IMR-90 (cell line): Measurements from ENCODE around the gene TLR9. TPM values are rescaled to one million over a fixed set of nuclear protein-coding genes. Genes with fewer than 3 reads are reported as not detected.

ENCODE experiments used
- ATAC-seq: fragments of 200-7000 bp; cut with Tn5 transposase; 2 replicates; pipeline ENCODE4 v1.9.1; 2020; ENCODE audit warnings: low read depth, mild to moderate bottlenecking, moderate library complexity
- BruUV-seq: library from RNA; stranded (reverse); fragments of 400-500 nt; replicated peaks from 2 replicates; lab custom pipeline; 2021; lab: Mats Ljungman, UMichigan
- CTCF ChIA-PET: fragments of 300-600 bp; formaldehyde crosslinking; extraction: SDS; loops from one replicate; lab custom pipeline; 2021; ENCODE audit warnings: antibody characterized with exemption; lab: Yijun Ruan, JAX
- POLR2A ChIA-PET: fragments of 300-600 bp; sonication (Branson Sonifier 250); formaldehyde crosslinking; loops from one replicate; lab custom pipeline; 2022; ENCODE audit warnings: antibody characterized with exemption; ENCODE audit not compliant: unreplicated experiment; lab: Charles Lee
- DNase-seq: peaks from one replicate; pipeline ENCODE4 v3.0.0; 2013
- H2AFZ ChIP-seq: replicated peaks from 2 replicates; pipeline ENCODE3; 2013; ENCODE audit warnings: low read length, mild to moderate bottlenecking; ENCODE audit not compliant: poor library complexity
- H2AK5ac ChIP-seq: 2 replicates; pipeline ENCODE4 v1.6.1; 2013; ENCODE audit warnings: low read depth, low read length, inconsistent platforms
- H2AK9ac ChIP-seq: replicated peaks from 2 replicates; pipeline ENCODE3; 2013; ENCODE audit warnings: mild to moderate bottlenecking, low read depth, low read length, moderate library complexity; ENCODE audit not compliant: poor library complexity
- H2BK120ac ChIP-seq: 2 replicates; pipeline ENCODE4 v1.6.1; 2013; ENCODE audit warnings: low read depth, low read length, inconsistent platforms
- H2BK15ac ChIP-seq: 3 replicates; pipeline ENCODE4 v1.6.1; 2013; ENCODE audit warnings: low read depth, low read length, inconsistent platforms
- H2BK20ac ChIP-seq: 2 replicates; pipeline ENCODE4 v1.6.1; 2013; ENCODE audit warnings: low read depth, mild to moderate bottlenecking, inconsistent platforms, low read length, moderate library complexity
- H2BK5ac ChIP-seq: 2 replicates; pipeline ENCODE4 v1.6.1; 2013; ENCODE audit warnings: mild to moderate bottlenecking, low read depth, low read length, inconsistent platforms; ENCODE audit not compliant: poor library complexity, severe bottlenecking
- H3K14ac ChIP-seq: replicated peaks from 2 replicates; pipeline ENCODE4 v1.6.1; 2013; ENCODE audit warnings: low read depth, low read length, inconsistent platforms
- H3K18ac ChIP-seq: 2 replicates; pipeline ENCODE4 v1.6.1; 2013; ENCODE audit warnings: low read depth, low read length, control low read depth
- H3K23ac ChIP-seq: 2 replicates; pipeline ENCODE4 v1.6.1; 2013; ENCODE audit warnings: low read depth, low read length, inconsistent platforms
- H3K27ac ChIP-seq: 2 replicates; pipeline ENCODE4 v1.5.1; 2013; ENCODE audit warnings: mild to moderate bottlenecking, control low read depth, low read length; ENCODE audit not compliant: insufficient read depth
- H3K27me3 ChIP-seq: 2 replicates; pipeline ENCODE4 v1.6.1; 2013; ENCODE audit warnings: low read length; ENCODE audit not compliant: control insufficient read depth, insufficient read depth
- H3K36me3 ChIP-seq: 2 replicates; pipeline ENCODE4 v1.6.1; 2013; ENCODE audit warnings: low read length, mixed read lengths; ENCODE audit not compliant: control insufficient read depth, insufficient read depth
- H3K4ac ChIP-seq: 2 replicates; pipeline ENCODE4 v1.6.1; 2013; ENCODE audit warnings: low read depth, low read length, inconsistent platforms
- H3K4me1 ChIP-seq: 2 replicates; pipeline ENCODE4 v1.6.1; 2013; ENCODE audit warnings: low read length, mixed read lengths; ENCODE audit not compliant: control insufficient read depth, insufficient read depth
- H3K4me2 ChIP-seq: 2 replicates; pipeline ENCODE4 v1.6.1; 2013; ENCODE audit warnings: low read depth, mild to moderate bottlenecking, control low read depth, low read length, moderate library complexity
- H3K4me3 ChIP-seq: 2 replicates; pipeline ENCODE4 v1.5.1; 2013; ENCODE audit warnings: low read depth, mild to moderate bottlenecking, control low read depth, low read length, moderate library complexity; ENCODE audit not compliant: insufficient read depth
- H3K56ac ChIP-seq: 2 replicates; pipeline ENCODE4 v1.6.1; 2013; ENCODE audit warnings: low read length, inconsistent platforms; ENCODE audit not compliant: insufficient read depth; ENCODE audit errors: extremely low read depth
- H3K79me1 ChIP-seq, 2 experiments: 2 replicates each; pipeline ENCODE4 v1.6.1; 2013; ENCODE audit warnings: low read length in 2 of 2, inconsistent platforms in 1 of 2, low read depth in 1 of 2
- H3K9ac ChIP-seq: 2 replicates; pipeline ENCODE4 v1.6.1; 2013; ENCODE audit warnings: low read depth, low read length, control low read depth
- H3K9me1 ChIP-seq: 2 replicates; pipeline ENCODE4 v1.6.1; 2013; ENCODE audit warnings: low read length, inconsistent platforms; ENCODE audit not compliant: insufficient read depth
- H3K9me3 ChIP-seq: 2 replicates; pipeline ENCODE4 v1.6.1; 2013; ENCODE audit warnings: low read length; ENCODE audit not compliant: control insufficient read depth, insufficient read depth
- H4K20me1 ChIP-seq: 2 replicates; pipeline ENCODE4 v1.6.1; 2013; ENCODE audit warnings: low read length, inconsistent platforms; ENCODE audit not compliant: insufficient read depth
- H4K5ac ChIP-seq: 2 replicates; pipeline ENCODE4 v1.6.1; 2013; ENCODE audit warnings: mild to moderate bottlenecking, low read depth, low read length, control low read depth
- H4K8ac ChIP-seq, 2 experiments: 2 replicates each; pipeline ENCODE4 v1.6.1; 2013; ENCODE audit warnings: low read depth in 2 of 2, low read length in 2 of 2, control low read depth in 1 of 2, inconsistent platforms in 1 of 2
- H4K91ac ChIP-seq: 2 replicates; pipeline ENCODE4 v1.6.1; 2013; ENCODE audit warnings: low read depth, low read length, inconsistent platforms; ENCODE audit not compliant: insufficient read depth
- BHLHE40 ChIP-seq: fragments of 150-350 bp; IDR thresholded peaks from 2 replicates; pipeline ENCODE4 v1.6.1; 2016; ENCODE audit warnings: mild to moderate bottlenecking, low read depth, low read length
- CEBPB ChIP-seq: IDR thresholded peaks from 2 replicates; pipeline ENCODE4 v1.6.1; 2012; ENCODE audit warnings: low read depth, low read length, improper control_type of control experiment
- CHD1 ChIP-seq: IDR thresholded peaks from 2 replicates; pipeline ENCODE4 v1.6.1; 2012; ENCODE audit warnings: low read depth, low read length, improper control_type of control experiment
- FOS ChIP-seq: fragments of 150-350 bp; IDR thresholded peaks from 2 replicates; pipeline ENCODE4 v1.6.1; 2016; ENCODE audit warnings: low read depth, low read length
- MAFK ChIP-seq: IDR thresholded peaks from 2 replicates; pipeline ENCODE4 v1.6.1; 2012; ENCODE audit warnings: low read depth, low read length, improper control_type of control experiment
- MAZ ChIP-seq: IDR thresholded peaks from 2 replicates; pipeline ENCODE4 v1.6.1; 2012; ENCODE audit warnings: low read depth, mild to moderate bottlenecking, low read length, improper control_type of control experiment, moderate library complexity, borderline replicate concordance
- MXI1 ChIP-seq: IDR thresholded peaks from 2 replicates; pipeline ENCODE4 v1.6.1; 2012; ENCODE audit warnings: low read depth, mild to moderate bottlenecking, low read length, moderate library complexity, borderline replicate concordance
- NFE2L2 ChIP-seq: fragments of 150-350 bp; IDR thresholded peaks from 2 replicates; pipeline ENCODE4 v1.6.1; 2016; ENCODE audit warnings: low read depth, mild to moderate bottlenecking, low read length
- POLR2A ChIP-seq: IDR thresholded peaks from 2 replicates; pipeline ENCODE4 v1.6.1; 2012; ENCODE audit warnings: mild to moderate bottlenecking, low read depth, low read length
- RAD21 ChIP-seq: IDR thresholded peaks from 2 replicates; pipeline ENCODE4 v1.6.1; 2012; ENCODE audit warnings: low read length, improper control_type of control experiment
- RCOR1 ChIP-seq: IDR thresholded peaks from 2 replicates; pipeline ENCODE4 v1.6.1; 2012; ENCODE audit warnings: mild to moderate bottlenecking, low read length, improper control_type of control experiment; ENCODE audit not compliant: insufficient replicate concordance
- SMC3 ChIP-seq: fragments of 150-350 bp; IDR thresholded peaks from 2 replicates; pipeline ENCODE4 v1.6.1; 2016; ENCODE audit warnings: low read depth, mild to moderate bottlenecking, antibody characterized with exemption, low read length, moderate library complexity
- WGBS, 2 experiments: methylation state at CpG; one replicate each; pipeline versions ENCODE4 v1.1.5 to v1.1.7; 2013; ENCODE audit warnings: missing lambda C conversion rate in 2 of 2; ENCODE audit not compliant: insufficient read length in 1 of 2; ENCODE audit errors: extremely low coverage in 2 of 2; 5-methylcytosine and 5-hydroxymethylcytosine counted together
- dilution Hi-C: fragments of 300-500 bp; cut with HindIII; formaldehyde crosslinking; loops from one replicate; pipeline ENCODE4 v1.14.3; 2018; ENCODE audit warnings: low sequenced_read_pairs; ENCODE audit not compliant: unreplicated experiment
- in situ Hi-C: fragments of 300-500 bp; cut with MboI; formaldehyde crosslinking; loops from 3 replicates; pipeline ENCODE4 v1.14.3; 2019; ENCODE audit warnings: low sequenced_read_pairs, inconsistent platforms, mixed read lengths
- intact Hi-C: fragments of 100-400 bp; cut with micrococcal nuclease; formaldehyde crosslinking; loops from 2 replicates; pipeline ENCODE4 v1.10.0; 2022
- polyA plus RNA-seq, 3 experiments: library from polyadenylated mRNA; depleted of rRNA; stranded (reverse); fragments of >200 nt; gene quantifications; 2 replicates each; pipeline ENCODE4 v1.2.3, GENCODE V29; 2012; ENCODE audit warnings: low replicate concordance in 1 of 3
- total RNA-seq: library from RNA; depleted of rRNA; stranded (reverse); fragments of >200 nt; gene quantifications from 2 replicates; pipeline ENCODE4 v1.2.3, GENCODE V29; 2012
- TF ChIP-seq, protein P1 (sequence below): fragments of 150-350 bp; IDR thresholded peaks from 2 replicates; pipeline ENCODE4 v1.6.1; 2017; ENCODE audit warnings: mild to moderate bottlenecking, antibody characterized with exemption, low read length, low read depth
- TF ChIP-seq, protein P2 (sequence below): fragments of 150-350 bp; IDR thresholded peaks from 2 replicates; pipeline ENCODE4 v1.6.1; 2016; ENCODE audit warnings: low read depth, mild to moderate bottlenecking, low read length, moderate library complexity, borderline replicate concordance
- TF ChIP-seq, protein P3 (sequence below): conservative IDR thresholded peaks from 2 replicates; pipeline ENCODE4 v1.5.1; 2012; ENCODE audit warnings: mild to moderate bottlenecking, low read depth, low read length, improper control_type of control experiment

The TLR9 gene
- total and polyA plus RNA-seq, 2 of the 4 experiments (the other 2 are of a cell fraction), result not detected

DNA sequence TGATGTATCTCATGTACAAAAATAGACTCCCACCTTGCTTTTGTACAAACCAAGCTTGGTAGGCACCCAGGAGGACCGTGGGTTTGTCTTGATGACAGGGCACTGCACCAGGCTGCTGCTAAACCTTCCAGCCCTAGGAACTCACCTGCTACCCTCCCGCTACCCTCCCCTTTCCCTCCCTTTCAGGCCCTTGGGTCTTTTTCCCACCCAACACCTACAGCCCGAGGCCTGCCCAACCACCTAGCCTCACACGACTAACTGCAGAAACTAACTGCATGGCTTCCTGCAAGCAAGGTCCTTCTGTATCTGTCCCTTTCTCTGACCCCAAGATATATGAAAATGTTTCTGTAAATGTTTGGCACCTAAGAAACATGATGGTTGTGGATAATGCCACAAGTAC lies 31.2 kb upstream of the TLR9 start:
- H2BK15ac ChIP-seq, result no peak overlapping the region
- peaks cover 15 to 54% of the 10 kb centered on the region in 2 experiments for H3K79me1 ChIP-seq
- no peak overlapping the region for H2BK20ac ChIP-seq
- H3K23ac ChIP-seq, result no peak overlapping the region
- intact Hi-C loops (no loop called here), dilution Hi-C loops (no loop called here), in situ Hi-C loops (no loop called here)
- 0 out of 2 replicates have a peak, but pooled peaks cover 2% of the 10 kb centered on the region for H3K4me1 ChIP-seq
- no peaks in the 10 kb centered on the region for H3K27me3 ChIP-seq
- no peak overlapping the region for H2AK9ac ChIP-seq
- ChIA-PET CTCF (interaction anchor here (1.1 kb wide), 1 partner anchor 11 kb away, joined by 3 read pairs; no protein-coding TSS in a partner anchor), POLR2A (interaction anchor here (0.5 kb wide), 1 partner anchor 1993 kb away, joined by 4 read pairs; no protein-coding TSS in a partner anchor)
- H3K4me2 ChIP-seq, result no peak overlapping the region
- no TSS peak for BruUV-seq
- H4K8ac ChIP-seq, result no peak overlapping the region
- H3K27ac ChIP-seq, result no peak overlapping the region
- no peak overlapping the region for H2BK120ac ChIP-seq
- H4K20me1 ChIP-seq, result peaks cover 20% of the 10 kb centered on the region
- H4K5ac ChIP-seq, result no peak overlapping the region
- H3K4me3 ChIP-seq, result no peak overlapping the region
- no peak overlapping the region for H2BK5ac ChIP-seq
- H3K14ac ChIP-seq, result no peak overlapping the region
- 90% methylated on average over 2 of the region's 4 CpGs; no CpG with 5 or more reads in 1 of the 2 experiments for WGBS, 2 experiments
- no peaks in the 10 kb centered on the region for H3K9me3 ChIP-seq
- H3K36me3 ChIP-seq, result peaks cover 57% of the 10 kb centered on the region
- H3K56ac ChIP-seq, result no peak overlapping the region
- DNase-seq (no peak), ATAC-seq (no peak)
- H2AK5ac ChIP-seq, result no peak overlapping the region
- H3K18ac ChIP-seq, result no peak overlapping the region
- H2AFZ ChIP-seq, result no peak overlapping the region
- H3K9ac ChIP-seq, result no peak overlapping the region
- H4K91ac ChIP-seq, result no peak overlapping the region
- H3K9me1 ChIP-seq, result no peaks in the 10 kb centered on the region
- H3K4ac ChIP-seq, result no peak overlapping the region
- TF ChIP-seq POLR2A, result no peak
- no peak for TF ChIP-seq MXI1
- TF ChIP-seq CEBPB, result no peak
- TF ChIP-seq, protein P1, sequence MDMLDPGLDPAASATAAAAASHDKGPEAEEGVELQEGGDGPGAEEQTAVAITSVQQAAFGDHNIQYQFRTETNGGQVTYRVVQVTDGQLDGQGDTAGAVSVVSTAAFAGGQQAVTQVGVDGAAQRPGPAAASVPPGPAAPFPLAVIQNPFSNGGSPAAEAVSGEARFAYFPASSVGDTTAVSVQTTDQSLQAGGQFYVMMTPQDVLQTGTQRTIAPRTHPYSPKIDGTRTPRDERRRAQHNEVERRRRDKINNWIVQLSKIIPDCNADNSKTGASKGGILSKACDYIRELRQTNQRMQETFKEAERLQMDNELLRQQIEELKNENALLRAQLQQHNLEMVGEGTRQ, result no peak
- TF ChIP-seq BHLHE40, result no peak
- TF ChIP-seq MAFK, result no peak
- TF ChIP-seq NFE2L2, result no peak
- no peak for TF ChIP-seq RAD21
- no peak for TF ChIP-seq FOS
- TF ChIP-seq, protein P2, sequence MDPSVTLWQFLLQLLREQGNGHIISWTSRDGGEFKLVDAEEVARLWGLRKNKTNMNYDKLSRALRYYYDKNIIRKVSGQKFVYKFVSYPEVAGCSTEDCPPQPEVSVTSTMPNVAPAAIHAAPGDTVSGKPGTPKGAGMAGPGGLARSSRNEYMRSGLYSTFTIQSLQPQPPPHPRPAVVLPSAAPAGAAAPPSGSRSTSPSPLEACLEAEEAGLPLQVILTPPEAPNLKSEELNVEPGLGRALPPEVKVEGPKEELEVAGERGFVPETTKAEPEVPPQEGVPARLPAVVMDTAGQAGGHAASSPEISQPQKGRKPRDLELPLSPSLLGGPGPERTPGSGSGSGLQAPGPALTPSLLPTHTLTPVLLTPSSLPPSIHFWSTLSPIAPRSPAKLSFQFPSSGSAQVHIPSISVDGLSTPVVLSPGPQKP, result no peak
- TF ChIP-seq RCOR1, result no peak
- no peak for TF ChIP-seq MAZ
- TF ChIP-seq SMC3, result no peak
- no peak for TF ChIP-seq CHD1
- TF ChIP-seq, protein P3, sequence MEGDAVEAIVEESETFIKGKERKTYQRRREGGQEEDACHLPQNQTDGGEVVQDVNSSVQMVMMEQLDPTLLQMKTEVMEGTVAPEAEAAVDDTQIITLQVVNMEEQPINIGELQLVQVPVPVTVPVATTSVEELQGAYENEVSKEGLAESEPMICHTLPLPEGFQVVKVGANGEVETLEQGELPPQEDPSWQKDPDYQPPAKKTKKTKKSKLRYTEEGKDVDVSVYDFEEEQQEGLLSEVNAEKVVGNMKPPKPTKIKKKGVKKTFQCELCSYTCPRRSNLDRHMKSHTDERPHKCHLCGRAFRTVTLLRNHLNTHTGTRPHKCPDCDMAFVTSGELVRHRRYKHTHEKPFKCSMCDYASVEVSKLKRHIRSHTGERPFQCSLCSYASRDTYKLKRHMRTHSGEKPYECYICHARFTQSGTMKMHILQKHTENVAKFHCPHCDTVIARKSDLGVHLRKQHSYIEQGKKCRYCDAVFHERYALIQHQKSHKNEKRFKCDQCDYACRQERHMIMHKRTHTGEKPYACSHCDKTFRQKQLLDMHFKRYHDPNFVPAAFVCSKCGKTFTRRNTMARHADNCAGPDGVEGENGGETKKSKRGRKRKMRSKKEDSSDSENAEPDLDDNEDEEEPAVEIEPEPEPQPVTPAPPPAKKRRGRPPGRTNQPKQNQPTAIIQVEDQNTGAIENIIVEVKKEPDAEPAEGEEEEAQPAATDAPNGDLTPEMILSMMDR, result no peak
